ENCODE results near the gene CEP70.
"Not testable (repeated sequence)": the region's sequence is repeated elsewhere in the genome, so short reads cannot be mapped to it uniquely, and the experiment has no call there.

CEP70 gene

DNA sequence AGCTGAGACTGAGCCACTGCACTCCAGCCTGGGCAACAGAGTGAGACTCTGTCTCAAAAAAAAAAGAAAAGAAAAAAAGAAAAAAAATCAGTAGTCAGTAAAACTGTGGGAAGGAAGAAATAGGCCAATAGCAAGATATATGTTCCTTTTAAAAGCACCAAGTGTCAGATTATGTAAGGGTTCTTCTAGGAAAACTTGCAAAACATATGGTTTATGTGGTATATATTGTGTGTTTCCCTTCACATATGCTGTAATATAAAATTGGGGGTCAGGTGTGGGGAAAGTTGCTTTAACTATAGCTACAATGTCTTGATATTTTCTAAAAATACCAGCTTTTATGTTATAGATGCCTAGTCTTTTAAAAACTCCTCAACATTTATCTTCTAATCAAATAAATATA lies 95.1 kb downstream of the CEP70 start:
- no peak overlapping the region for H3K4me3 ChIP-seq
- H3K4me1 ChIP-seq: peaks cover 0 to 38% (median 18%) of the 10 kb centered on the region in 10 experiments; a peak in 13 of 20 replicates
- H3K9me3 ChIP-seq (replicated peaks in 1 of 11): peaks cover 0 to 11% (median 0%) of the 10 kb centered on the region in 11 experiments; a peak in 3 of 22 replicates
- no peaks in the 10 kb centered on the region for H4K20me1 ChIP-seq
- no peak overlapping the region for H3K4me2 ChIP-seq
- peaks cover 0 to 48% (median 18%) of the 10 kb centered on the region in 11 experiments; a peak in 20 of 22 replicates for H3K36me3 ChIP-seq
- H3K27ac ChIP-seq: no peak overlapping the region
- no peak overlapping the region for H3K9ac ChIP-seq
- no peaks in the 10 kb centered on the region for H3K27me3 ChIP-seq
- TF ChIP-seq Cebpa-rat (IDR thresholded peaks at IDR 0.05): no peak

DNA sequence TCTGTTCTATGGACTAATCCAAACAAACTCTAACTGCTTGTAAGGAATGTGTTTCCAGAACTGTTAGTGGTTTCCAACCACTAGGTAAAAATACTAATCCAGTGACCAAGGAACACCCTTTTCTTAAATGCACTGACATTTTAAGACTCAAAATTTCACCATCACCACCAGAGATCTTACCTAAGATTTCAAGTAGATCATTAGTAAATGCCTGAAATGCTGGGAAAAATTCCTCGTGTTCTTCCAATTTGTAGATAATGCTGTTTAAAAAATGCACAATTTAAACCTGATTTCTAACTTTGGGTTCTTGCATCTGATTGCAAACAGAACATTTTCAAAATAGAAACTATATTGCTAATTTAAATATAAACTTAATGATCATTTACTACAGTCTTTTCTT lies 96.2 kb downstream of the CEP70 start:
- Histone ChIP-seq H3K4me2 (no peak overlapping the region), H4K20me1 (no peaks in the 10 kb centered on the region), H3K9ac (no peak overlapping the region), H3K9me3 (replicated peaks in 1 of 11) (peaks cover 0 to 19% (median 0%) of the 10 kb centered on the region in 11 experiments; a peak in 4 of 22 replicates), H3K27ac (no peak overlapping the region), H3K4me3 (no peak overlapping the region), H3K27me3 (no peaks in the 10 kb centered on the region), H3K36me3 (peaks cover 0 to 48% (median 24%) of the 10 kb centered on the region in 11 experiments; a peak in 20 of 22 replicates), H3K4me1 (peaks cover 0 to 43% (median 28%) of the 10 kb centered on the region in 10 experiments; a peak in 13 of 20 replicates)
- no peak for TF ChIP-seq Cebpa-rat (IDR thresholded peaks at IDR 0.05)

- no peaks in the 10 kb centered on the region for H3K27me3 ChIP-seq
- H3K36me3 ChIP-seq: peaks cover 0 to 51% (median 28%) of the 10 kb centered on the region in 11 experiments; a peak in 20 of 22 replicates
- peaks cover 0 to 51% (median 31%) of the 10 kb centered on the region in 10 experiments; a peak in 13 of 20 replicates for H3K4me1 ChIP-seq
- H3K4me2 ChIP-seq: no peak overlapping the region
- peaks cover 0 to 25% (median 0%) of the 10 kb centered on the region in 11 experiments; a peak in 6 of 22 replicates for H3K9me3 ChIP-seq (replicated peaks in 1 of 11)
- no peak overlapping the region for H3K9ac ChIP-seq
- no peak overlapping the region for H3K27ac ChIP-seq
- H3K4me3 ChIP-seq: no peak overlapping the region
- no peaks in the 10 kb centered on the region for H4K20me1 ChIP-seq
- TF ChIP-seq Cebpa-rat (IDR thresholded peaks at IDR 0.05): no peak
Measured at GRCh38 chr3:138497021-138497420, 97.0 kb downstream of the CEP70 start.

- Histone ChIP-seq H4K20me1 (no peaks in the 10 kb centered on the region), H3K36me3 (peaks cover 0 to 51% (median 31%) of the 10 kb centered on the region in 11 experiments; a peak in 20 of 22 replicates), H3K9ac (no peak overlapping the region), H3K4me2 (peak overlapping the region in 2 of 11 experiments; percentile 56 to 77; a peak in 1 of 22 replicates), H3K27me3 (no peaks in the 10 kb centered on the region), H3K4me3 (no peak overlapping the region), H3K27ac (peak overlapping the region in 2 of 11 experiments; percentile 72 to 82; a peak in 1 of 22 replicates), H3K4me1 (peaks cover 0 to 57% (median 31%) of the 10 kb centered on the region in 10 experiments; a peak in 13 of 20 replicates), H3K9me3 (replicated peaks in 1 of 11) (peaks cover 0 to 28% (median 0%) of the 10 kb centered on the region in 11 experiments; a peak in 6 of 22 replicates)
- TF ChIP-seq Cebpa-rat (IDR thresholded peaks at IDR 0.05): no peak
Measured at GRCh38 chr3:138496436-138496835, 97.6 kb downstream of the CEP70 start.

DNA sequence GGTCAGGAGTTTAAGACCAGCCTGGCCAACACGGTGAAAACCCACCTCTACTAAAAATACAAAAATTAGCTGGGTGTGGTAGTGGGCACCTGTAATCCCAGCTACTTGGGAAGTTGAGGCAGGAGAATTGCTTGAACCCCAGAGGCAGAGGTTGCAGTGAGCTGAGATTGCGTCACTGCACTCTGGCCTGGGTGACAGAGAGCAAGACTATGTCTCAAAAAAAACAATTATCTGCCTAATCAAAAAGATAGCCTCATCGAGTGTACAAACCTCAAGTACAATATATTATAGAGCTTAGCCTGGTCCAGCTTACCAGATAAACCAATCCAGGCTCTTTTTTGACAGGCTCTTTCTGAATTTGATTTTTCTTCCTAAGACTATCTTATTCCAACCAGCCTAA lies 98.4 kb downstream of the CEP70 start:
- Histone ChIP-seq H3K36me3 (peaks cover 0 to 51% (median 31%) of the 10 kb centered on the region in 11 experiments; a peak in 20 of 22 replicates), H3K9ac (peak overlapping the region in 1 of 11 experiments; percentile 54; a peak in 2 of 22 replicates), H3K4me1 (peaks cover 0 to 57% (median 31%) of the 10 kb centered on the region in 10 experiments; a peak in 13 of 20 replicates), H3K27ac (peak overlapping the region in 6 of 11 experiments; percentile 36 to 82 (median 75); a peak in 8 of 22 replicates), H3K9me3 (replicated peaks in 1 of 11) (peaks cover 0 to 35% (median 0%) of the 10 kb centered on the region in 11 experiments; a peak in 6 of 22 replicates), H3K4me2 (peak overlapping the region in 6 of 11 experiments; percentile 32 to 77 (median 52); a peak in 10 of 22 replicates)
- H4K20me1 ChIP-seq, H3K27me3 ChIP-seq, H3K4me3 ChIP-seq: not testable (repeated sequence)
- TF ChIP-seq Cebpa-rat (IDR thresholded peaks at IDR 0.05): peak in 2 of 11 experiments; percentile 9 to 55; a peak in 1 of 22 replicates

DNA sequence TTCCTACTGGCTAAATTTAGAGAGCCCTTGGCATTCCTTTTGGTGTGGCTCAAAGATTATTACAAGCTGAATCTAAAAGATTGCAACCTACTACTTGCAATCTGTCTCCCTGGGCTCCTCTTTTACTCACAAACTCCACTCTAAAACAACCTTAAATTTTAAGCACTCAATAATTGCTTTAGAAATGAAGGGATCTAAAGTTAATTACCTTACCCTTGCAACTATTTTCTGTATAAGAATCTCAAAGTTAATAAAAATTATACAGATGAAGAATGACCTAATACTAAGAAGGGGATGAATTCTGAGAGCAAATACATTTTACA lies 99.5 kb downstream of the CEP70 start:
- H3K4me3 ChIP-seq: no peak overlapping the region
- peak overlapping the region in 7 of 11 experiments; percentile 27 to 78 (median 67); a peak in 13 of 22 replicates for H3K4me2 ChIP-seq
- no peaks in the 10 kb centered on the region for H3K27me3 ChIP-seq
- peaks cover 0 to 57% (median 31%) of the 10 kb centered on the region in 10 experiments; a peak in 13 of 20 replicates for H3K4me1 ChIP-seq
- no peaks in the 10 kb centered on the region for H4K20me1 ChIP-seq
- peak overlapping the region in 8 of 11 experiments; percentile 36 to 82 (median 62); a peak in 16 of 22 replicates for H3K27ac ChIP-seq
- TF ChIP-seq Cebpa-rat (IDR thresholded peaks at IDR 0.05): 0 out of 22 replicates have a peak, but pooled peaks of 1 of the 11 experiments have one; percentile 4
- H3K36me3 ChIP-seq: peaks cover 0 to 43% (median 22%) of the 10 kb centered on the region in 11 experiments; a peak in 20 of 22 replicates
- peak overlapping the region in 4 of 11 experiments; percentile 19 to 59 (median 54); a peak in 7 of 22 replicates for H3K9ac ChIP-seq
- peaks cover 1 to 46% (median 3%) of the 10 kb centered on the region in 11 experiments; a peak in 15 of 22 replicates for H3K9me3 ChIP-seq (replicated peaks in 1 of 11)

GRCh38 chr3:138493804-138494606 lies 100.1 kb downstream of the CEP70 start:
- Histone ChIP-seq H3K36me3 (peaks cover 0 to 37% (median 17%) of the 10 kb centered on the region in 11 experiments; a peak in 14 of 22 replicates), H3K27me3 (no peaks in the 10 kb centered on the region), H3K9ac (peak overlapping the region in 4 of 11 experiments; percentile 19 to 59 (median 54); a peak in 8 of 22 replicates), H3K4me3 (no peak overlapping the region), H3K4me1 (peaks cover 0 to 57% (median 31%) of the 10 kb centered on the region in 10 experiments; a peak in 13 of 20 replicates), H3K9me3 (replicated peaks in 1 of 11) (peaks cover 6 to 51% (median 8%) of the 10 kb centered on the region in 11 experiments; a peak in 19 of 22 replicates), H4K20me1 (no peaks in the 10 kb centered on the region), H3K27ac (peak overlapping the region in 9 of 11 experiments; percentile 33 to 82 (median 53); a peak in 17 of 22 replicates), H3K4me2 (peak overlapping the region in 7 of 11 experiments; percentile 27 to 78 (median 67); a peak in 14 of 22 replicates)
- TF ChIP-seq Cebpa-rat (IDR thresholded peaks at IDR 0.05): peak in 2 of 11 experiments; percentile 12 to 49; a peak in 2 of 22 replicates

DNA sequence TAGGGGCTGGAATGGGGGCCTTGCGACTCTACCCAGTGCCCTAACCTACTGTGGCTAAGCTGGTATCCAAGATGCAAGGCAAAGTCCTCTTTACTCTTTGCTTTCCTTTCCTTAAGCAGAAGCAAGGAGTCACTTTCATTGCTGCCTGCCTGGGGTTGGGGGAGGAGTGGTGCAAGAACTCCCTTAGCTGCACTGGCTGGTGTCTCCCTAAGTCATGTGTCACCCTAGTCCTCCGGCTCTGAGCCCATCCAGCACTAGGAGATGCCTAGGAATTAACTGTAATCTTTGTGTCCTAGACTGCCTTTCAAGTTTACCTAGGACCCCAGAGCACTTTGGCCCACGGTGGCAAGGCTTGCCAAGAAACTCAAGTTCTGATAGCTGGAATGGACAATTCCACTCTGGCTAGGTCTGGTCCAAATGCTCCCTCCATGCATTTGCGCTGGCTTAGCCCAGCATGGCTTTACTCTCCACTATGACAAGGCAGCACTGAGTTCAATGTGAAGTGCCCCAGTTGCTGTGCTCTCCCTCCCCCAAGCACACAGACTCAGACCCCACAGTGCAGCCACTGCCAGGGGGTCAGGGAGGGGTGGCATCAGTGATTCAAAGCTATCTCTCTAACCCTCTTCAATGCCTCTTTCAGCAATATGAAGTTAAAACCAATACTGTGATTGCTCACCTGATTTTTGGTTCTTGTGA lies 100.9 kb downstream of the CEP70 start:
- H3K36me3 ChIP-seq: peaks cover 0 to 33% (median 12%) of the 10 kb centered on the region in 11 experiments; a peak in 12 of 22 replicates
- H3K4me2 ChIP-seq: peak overlapping the region in 6 of 11 experiments; percentile 49 to 78 (median 68); a peak in 12 of 22 replicates
- H4K20me1 ChIP-seq: no peaks in the 10 kb centered on the region
- no peak for TF ChIP-seq Cebpa-rat (IDR thresholded peaks at IDR 0.05)
- peak overlapping the region in 3 of 11 experiments; percentile 11 to 59 (median 49); a peak in 3 of 22 replicates for H3K9ac ChIP-seq
- peaks cover 0 to 57% (median 31%) of the 10 kb centered on the region in 10 experiments; a peak in 13 of 20 replicates for H3K4me1 ChIP-seq
- no peaks in the 10 kb centered on the region for H3K27me3 ChIP-seq
- H3K4me3 ChIP-seq: peak overlapping the region in 1 of 10 experiments; percentile 8; a peak in 1 of 20 replicates
- H3K27ac ChIP-seq: peak overlapping the region in 7 of 11 experiments; percentile 27 to 82 (median 72); a peak in 13 of 22 replicates
- H3K9me3 ChIP-seq (replicated peaks in 1 of 11): peaks cover 13 to 60% (median 15%) of the 10 kb centered on the region in 11 experiments
